Brain microvascular endothelial cell (primary cell): ENCODE results near the gene LSM2.

ENCODE experiments used
- DNase-seq: peaks from one replicate; pipeline ENCODE4 v3.0.0-alpha.2; 2020
- H3K27ac ChIP-seq: fragments of 250-450 bp; sonication (Bioruptor Pico); 2 replicates; pipeline ENCODE4 v1.5.1; 2020; ENCODE audit warnings: mild to moderate bottlenecking, moderate library complexity
- H3K27me3 ChIP-seq: fragments of 250-450 bp; sonication (Bioruptor Pico); replicated peaks from 2 replicates; pipeline ENCODE4 v1.5.1; 2020; ENCODE audit warnings: mild to moderate bottlenecking
- H3K36me3 ChIP-seq: fragments of 250-450 bp; sonication (Bioruptor Pico); replicated peaks from 2 replicates; pipeline ENCODE4 v1.5.1; 2020; ENCODE audit warnings: mild to moderate bottlenecking
- H3K4me3 ChIP-seq: 2 replicates; pipeline ENCODE4 v1.5.1; 2011; ENCODE audit warnings: low read depth, mild to moderate bottlenecking, control low read depth, low read length, moderate library complexity
- in situ Hi-C: cut with HindIII; loops from 2 replicates; pipeline ENCODE4 v1.10.0; 2017; ENCODE audit warnings: low sequenced_read_pairs, low pct_ligation_motif_present
- TF ChIP-seq, protein P1 (sequence below): IDR thresholded peaks from 2 replicates; pipeline ENCODE4 v1.5.1; 2011; ENCODE audit warnings: low read depth, mild to moderate bottlenecking, moderate library complexity, low read length, control low read depth, inconsistent platforms; ENCODE audit errors: missing control alignments

LSM2 gene

GRCh38 chr6:31750411-31751022, 56.2 kb downstream of the LSM2 start:
- in situ Hi-C loops: no loop called here
- no peak overlapping the region for H3K27ac ChIP-seq
- DNase-seq: no peak

DNA sequence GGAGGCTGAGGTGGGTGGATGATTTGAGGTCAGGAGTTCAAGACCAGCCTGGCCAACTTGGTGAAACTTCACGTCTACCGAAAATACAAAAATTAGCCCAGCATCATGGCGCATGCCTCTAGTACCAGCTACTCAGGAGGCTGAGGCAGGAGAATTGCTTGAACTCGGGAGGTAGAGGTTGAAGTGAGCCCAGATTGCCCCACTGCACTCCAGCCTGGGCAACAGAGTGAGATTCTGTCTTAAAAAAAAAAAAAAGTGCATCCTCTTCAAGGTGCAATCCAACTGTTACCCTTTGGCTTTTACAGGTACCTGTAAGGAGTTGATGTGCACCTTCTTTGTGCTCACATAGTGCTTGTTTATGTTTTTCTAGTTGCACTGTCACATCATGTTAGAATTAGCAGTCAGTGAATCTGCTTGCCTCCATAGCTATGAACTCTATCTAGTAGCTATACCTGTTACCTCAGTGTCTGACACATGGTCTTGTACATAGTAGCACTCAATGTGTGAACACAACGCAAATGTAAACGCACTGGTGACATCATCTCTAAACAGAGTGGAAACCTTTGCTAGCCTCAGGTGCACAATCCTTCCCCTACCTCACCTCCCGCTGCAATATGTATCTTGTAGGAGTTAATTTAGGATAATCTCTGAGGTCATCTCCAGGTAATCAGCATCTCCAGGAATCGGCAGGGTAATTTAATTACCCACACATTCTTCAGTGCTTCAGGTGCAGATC, 57.3 kb downstream of the LSM2 start:
- TF ChIP-seq, protein P1, sequence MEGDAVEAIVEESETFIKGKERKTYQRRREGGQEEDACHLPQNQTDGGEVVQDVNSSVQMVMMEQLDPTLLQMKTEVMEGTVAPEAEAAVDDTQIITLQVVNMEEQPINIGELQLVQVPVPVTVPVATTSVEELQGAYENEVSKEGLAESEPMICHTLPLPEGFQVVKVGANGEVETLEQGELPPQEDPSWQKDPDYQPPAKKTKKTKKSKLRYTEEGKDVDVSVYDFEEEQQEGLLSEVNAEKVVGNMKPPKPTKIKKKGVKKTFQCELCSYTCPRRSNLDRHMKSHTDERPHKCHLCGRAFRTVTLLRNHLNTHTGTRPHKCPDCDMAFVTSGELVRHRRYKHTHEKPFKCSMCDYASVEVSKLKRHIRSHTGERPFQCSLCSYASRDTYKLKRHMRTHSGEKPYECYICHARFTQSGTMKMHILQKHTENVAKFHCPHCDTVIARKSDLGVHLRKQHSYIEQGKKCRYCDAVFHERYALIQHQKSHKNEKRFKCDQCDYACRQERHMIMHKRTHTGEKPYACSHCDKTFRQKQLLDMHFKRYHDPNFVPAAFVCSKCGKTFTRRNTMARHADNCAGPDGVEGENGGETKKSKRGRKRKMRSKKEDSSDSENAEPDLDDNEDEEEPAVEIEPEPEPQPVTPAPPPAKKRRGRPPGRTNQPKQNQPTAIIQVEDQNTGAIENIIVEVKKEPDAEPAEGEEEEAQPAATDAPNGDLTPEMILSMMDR: no peak
- no peak for DNase-seq
- no peak overlapping the region for H3K27ac ChIP-seq
- no peaks in the 10 kb centered on the region for H3K27me3 ChIP-seq
- in situ Hi-C loops: no loop called here
- H3K36me3 ChIP-seq: no peaks in the 10 kb centered on the region
- no peak overlapping the region for H3K4me3 ChIP-seq

More at GRCh38 chr6:31750411-31751022, 56.2 kb downstream of the LSM2 start:
- TF ChIP-seq, protein P1: no peak
- no peak overlapping the region for H3K4me3 ChIP-seq
- H3K36me3 ChIP-seq: no peaks in the 10 kb centered on the region
- H3K27me3 ChIP-seq: no peaks in the 10 kb centered on the region
